GM18951 (cell line): ENCODE results near the gene SNX13.

Experiments
- POLR2A ChIP-seq: IDR thresholded peaks from 4 replicates; pipeline ENCODE4 v1.6.1; 2011; ENCODE audit warnings: mild to moderate bottlenecking; ENCODE audit not compliant: insufficient read length, insufficient read depth; ENCODE audit errors: extremely low read depth
- in situ Hi-C: fragments of 300-500 bp; cut with MboI; formaldehyde crosslinking; loops from one replicate; pipeline ENCODE4 v1.12.0; 2022; ENCODE audit warnings: low sequenced_read_pairs, mixed read lengths, inconsistent platforms; ENCODE audit not compliant: unreplicated experiment

The SNX13 gene

DNA sequence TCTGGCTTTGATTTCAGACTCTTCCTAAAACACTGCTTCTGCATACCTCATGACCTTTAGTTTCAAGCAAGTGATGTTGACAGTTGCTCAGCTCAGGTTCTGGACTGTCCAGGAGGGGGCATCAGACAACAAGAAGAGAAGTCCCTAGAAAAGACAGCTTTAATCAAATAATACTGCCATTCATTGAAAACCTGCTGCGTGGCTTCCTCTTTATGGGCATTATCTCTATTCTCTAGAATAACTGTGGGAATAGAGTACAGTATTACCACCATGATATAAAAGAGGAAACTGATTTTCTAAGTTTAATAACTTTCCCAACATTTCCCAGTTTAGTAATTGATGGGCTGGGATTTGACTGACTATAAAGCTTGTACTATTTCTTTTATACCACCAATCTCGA, 170.4 kb downstream of the SNX13 start:
- in situ Hi-C loops: loop anchor here (25.0 kb wide), 1 partner anchor 567 kb away; no protein-coding TSS in a partner anchor

GRCh38 chr7:17758008-17758407, 182.3 kb downstream of the SNX13 start:
- no peak for TF ChIP-seq POLR2A
- in situ Hi-C loops: loop anchor here (25.0 kb wide), 1 partner anchor 579 kb away; no protein-coding TSS in a partner anchor

More for the DNA sequence above, 170.4 kb downstream of the SNX13 start:
- TF ChIP-seq POLR2A: no peak

DNA sequence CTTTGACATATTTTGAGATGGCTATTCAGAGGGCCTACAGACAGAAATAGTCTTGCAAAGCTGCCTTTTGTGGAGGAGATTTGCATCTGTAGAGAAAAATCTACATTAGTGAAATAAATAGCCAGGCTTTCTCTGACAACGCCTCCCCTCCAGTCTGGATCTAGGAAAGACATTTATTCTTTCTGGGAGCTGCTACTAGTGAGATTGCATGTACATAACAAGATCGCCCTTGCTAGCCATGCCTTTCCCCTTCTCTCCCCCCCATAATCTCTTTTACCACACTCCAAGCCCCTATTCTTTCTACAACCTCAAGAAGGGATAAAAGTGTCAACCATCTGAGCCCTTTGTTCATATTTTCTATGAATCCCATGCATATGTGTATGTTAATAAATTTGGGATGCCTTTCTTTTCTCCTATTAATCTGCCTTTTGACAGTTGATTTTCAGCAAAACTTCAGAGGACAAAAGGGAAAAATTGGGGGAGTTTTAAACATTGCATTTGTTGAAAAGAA, 194.2 kb downstream of the SNX13 start:
- TF ChIP-seq POLR2A: no peak
- in situ Hi-C loops: no loop called here

DNA sequence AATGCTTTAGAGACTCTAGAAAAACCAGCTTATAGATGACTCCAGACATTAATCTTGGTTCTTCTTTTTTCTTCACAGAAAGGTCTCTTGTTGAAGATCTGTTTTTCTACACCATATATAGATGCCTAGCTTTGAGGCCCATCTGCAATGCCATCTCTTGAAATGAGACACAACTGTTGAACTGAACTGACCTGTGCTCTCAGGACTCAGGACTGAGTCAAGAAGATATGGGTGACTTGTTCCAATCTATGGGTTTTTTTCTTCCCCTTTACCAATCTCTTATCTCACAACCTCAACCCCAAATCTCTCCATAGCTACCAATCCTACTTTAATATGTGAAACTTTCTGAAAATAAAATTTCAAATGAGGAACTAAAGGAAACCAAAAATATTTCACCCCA, 194.7 kb downstream of the SNX13 start:
- in situ Hi-C loops: no loop called here
- TF ChIP-seq POLR2A: no peak

DNA sequence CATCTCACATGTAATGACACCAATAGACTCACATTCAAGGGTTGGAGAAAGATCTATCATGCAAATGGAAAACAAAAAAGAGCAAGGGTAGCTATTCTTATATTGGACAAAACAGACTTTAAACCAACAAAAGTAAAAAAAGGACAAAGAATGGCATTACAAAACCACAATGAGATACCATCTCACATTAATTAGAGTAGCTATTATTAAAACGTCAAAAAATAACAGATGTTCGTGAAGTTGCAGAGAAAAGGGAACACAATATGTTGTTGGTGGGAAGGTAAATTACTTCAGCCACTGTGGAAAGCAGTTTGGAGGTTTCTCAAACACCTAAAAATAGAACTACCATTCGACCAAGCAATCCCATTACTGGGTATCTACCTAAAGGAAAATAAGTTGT, 197.0 kb downstream of the SNX13 start:
- in situ Hi-C loops: no loop called here
- no peak for TF ChIP-seq POLR2A

DNA sequence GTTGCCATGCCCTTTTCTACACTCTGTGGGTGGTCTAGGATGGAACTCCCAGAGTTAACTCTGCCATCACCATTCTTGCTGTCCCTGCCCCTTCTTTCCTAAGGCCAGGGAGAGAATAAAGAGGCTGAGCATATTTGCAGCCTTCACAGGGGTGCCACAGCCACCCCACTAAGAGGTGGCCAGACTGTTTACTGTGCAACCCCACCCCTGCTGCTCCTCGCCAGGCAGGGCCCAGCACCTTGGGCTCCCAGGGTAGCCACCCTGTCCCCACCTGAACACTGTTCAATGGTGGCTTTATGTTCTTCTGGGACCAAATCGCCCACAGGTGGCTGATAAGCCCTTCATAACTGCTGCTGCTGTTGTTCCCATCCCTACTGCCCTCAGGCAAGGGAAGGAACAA, 198.9 kb downstream of the SNX13 start:
- in situ Hi-C loops: no loop called here
- no peak for TF ChIP-seq POLR2A
